ENCODE measurements around the gene R3HDM2.

Gene R3HDM2

GRCh38 chr12:57456737-57457490 is 26.1 kb upstream of the R3HDM2 start:
- H3K4me3 ChIP-seq (ENCODE audit: low read length), result no peak overlapping the region

GRCh38 chr12:57456145-57456700 is 25.4 kb upstream of the R3HDM2 start:
- Histone ChIP-seq H3K36me3 (ENCODE audit: insufficient read depth, low read length) (no peaks in the 10 kb centered on the region), H3K4me3 (ENCODE audit: low read length) (no peak overlapping the region), H3K27me3 (ENCODE audit: control insufficient read depth, insufficient read depth, low read length) (no peaks in the 10 kb centered on the region), H3K9ac (ENCODE audit: low read depth, low read length) (no peak overlapping the region), H3K4me2 (ENCODE audit: low read length) (no peak overlapping the region), H3K9me3 (replicated peaks; ENCODE audit: low read length) (no peaks in the 10 kb centered on the region), H3K4me1 (ENCODE audit: control insufficient read depth, insufficient read depth, low read length) (peaks cover 42% of the 10 kb centered on the region)

More at GRCh38 chr12:57456737-57457490, 26.1 kb upstream of the R3HDM2 start:
- Histone ChIP-seq H3K9ac (ENCODE audit: low read depth, low read length) (no peak overlapping the region), H3K4me2 (ENCODE audit: low read length) (no peak overlapping the region), H3K27me3 (ENCODE audit: control insufficient read depth, insufficient read depth, low read length) (no peaks in the 10 kb centered on the region), H3K4me1 (ENCODE audit: control insufficient read depth, insufficient read depth, low read length) (peaks cover 41% of the 10 kb centered on the region), H3K36me3 (ENCODE audit: insufficient read depth, low read length) (no peaks in the 10 kb centered on the region), H3K9me3 (replicated peaks; ENCODE audit: low read length) (no peaks in the 10 kb centered on the region)

- Histone ChIP-seq H3K4me1 (ENCODE audit: control insufficient read depth, insufficient read depth, low read length) (peaks cover 39% of the 10 kb centered on the region), H3K4me3 (ENCODE audit: low read length) (no peak overlapping the region), H3K36me3 (ENCODE audit: insufficient read depth, low read length) (no peaks in the 10 kb centered on the region), H3K9ac (ENCODE audit: low read depth, low read length) (no peak overlapping the region), H3K9me3 (replicated peaks; ENCODE audit: low read length) (no peaks in the 10 kb centered on the region), H3K4me2 (ENCODE audit: low read length) (no peak overlapping the region), H3K27me3 (ENCODE audit: control insufficient read depth, insufficient read depth, low read length) (no peaks in the 10 kb centered on the region)
Observed at GRCh38 chr12:57455374-57456144, 24.7 kb upstream of the R3HDM2 start.

GRCh38 chr12:57454566-57455373 is 23.9 kb upstream of the R3HDM2 start, which contains the start of gene INHBE:
INHBE (plus strand) TSS chr12:57455307; CDS start chr12:57455537, 230 bp downstream.
- Histone ChIP-seq H3K4me3 (ENCODE audit: low read length) (no peak within 1 kb of the TSS), H3K4me1 (ENCODE audit: control insufficient read depth, insufficient read depth, low read length) (peaks cover 36% of the 10 kb centered on the region), H3K27me3 (ENCODE audit: control insufficient read depth, insufficient read depth, low read length) (no peaks in the 10 kb centered on the region), H3K9me3 (replicated peaks; ENCODE audit: low read length) (no peaks in the 10 kb centered on the region), H3K9ac (ENCODE audit: low read depth, low read length) (no peak within 1 kb of the TSS), H3K4me2 (ENCODE audit: low read length) (no peak within 1 kb of the TSS), H3K36me3 (ENCODE audit: insufficient read depth, low read length) (no peaks in the 10 kb centered on the region)

GRCh38 chr12:57454213-57454565 is 23.3 kb upstream of the R3HDM2 start:
- peaks cover 36% of the 10 kb centered on the region for H3K4me1 ChIP-seq (ENCODE audit: control insufficient read depth, insufficient read depth, low read length)
- no peaks in the 10 kb centered on the region for H3K36me3 ChIP-seq (ENCODE audit: insufficient read depth, low read length)
- H3K27me3 ChIP-seq (ENCODE audit: control insufficient read depth, insufficient read depth, low read length), result no peaks in the 10 kb centered on the region
- no peak overlapping the region for H3K4me2 ChIP-seq (ENCODE audit: low read length)
- no peak overlapping the region for H3K9ac ChIP-seq (ENCODE audit: low read depth, low read length)
- no peaks in the 10 kb centered on the region for H3K9me3 ChIP-seq (replicated peaks; ENCODE audit: low read length)
- H3K4me3 ChIP-seq (ENCODE audit: low read length), result no peak overlapping the region

- H3K4me1 ChIP-seq (ENCODE audit: control insufficient read depth, insufficient read depth, low read length), result peaks cover 28% of the 10 kb centered on the region
- no peak overlapping the region for H3K4me3 ChIP-seq (ENCODE audit: low read length)
- H3K9me3 ChIP-seq (replicated peaks; ENCODE audit: low read length), result no peaks in the 10 kb centered on the region
- H3K9ac ChIP-seq (ENCODE audit: low read depth, low read length), result peak overlapping the region; percentile 14
- no peaks in the 10 kb centered on the region for H3K27me3 ChIP-seq (ENCODE audit: control insufficient read depth, insufficient read depth, low read length)
- H3K36me3 ChIP-seq (ENCODE audit: insufficient read depth, low read length), result no peaks in the 10 kb centered on the region
- H3K4me2 ChIP-seq (ENCODE audit: low read length), result no peak overlapping the region
Observed at GRCh38 chr12:57452937-57453509, 22.2 kb upstream of the R3HDM2 start.

- Histone ChIP-seq H3K4me1 (ENCODE audit: control insufficient read depth, insufficient read depth, low read length) (peaks cover 25% of the 10 kb centered on the region), H3K9me3 (replicated peaks; ENCODE audit: low read length) (no peaks in the 10 kb centered on the region), H3K36me3 (ENCODE audit: insufficient read depth, low read length) (no peaks in the 10 kb centered on the region), H3K4me2 (ENCODE audit: low read length) (no peak overlapping the region), H3K4me3 (ENCODE audit: low read length) (no peak overlapping the region), H3K27me3 (ENCODE audit: control insufficient read depth, insufficient read depth, low read length) (no peaks in the 10 kb centered on the region), H3K9ac (ENCODE audit: low read depth, low read length) (peak overlapping the region; percentile 14)
Observed at GRCh38 chr12:57452181-57452936, 21.5 kb upstream of the R3HDM2 start.

- H3K9me3 ChIP-seq (replicated peaks; ENCODE audit: low read length), result no peaks in the 10 kb centered on the region
- no peak overlapping the region for H3K9ac ChIP-seq (ENCODE audit: low read depth, low read length)
- peak overlapping the region; percentile 8 for H3K4me2 ChIP-seq (ENCODE audit: low read length)
- peaks cover 25% of the 10 kb centered on the region for H3K4me1 ChIP-seq (ENCODE audit: control insufficient read depth, insufficient read depth, low read length)
- H3K27me3 ChIP-seq (ENCODE audit: control insufficient read depth, insufficient read depth, low read length), result no peaks in the 10 kb centered on the region
- H3K36me3 ChIP-seq (ENCODE audit: insufficient read depth, low read length), result no peaks in the 10 kb centered on the region
- H3K4me3 ChIP-seq (ENCODE audit: low read length), result no peak overlapping the region
Observed at GRCh38 chr12:57451233-57451778, 20.5 kb upstream of the R3HDM2 start.

- Histone ChIP-seq H3K4me2 (ENCODE audit: low read length) (no peak overlapping the region), H3K9ac (ENCODE audit: low read depth, low read length) (no peak overlapping the region), H3K9me3 (replicated peaks; ENCODE audit: low read length) (no peaks in the 10 kb centered on the region), H3K4me1 (ENCODE audit: control insufficient read depth, insufficient read depth, low read length) (peaks cover 20% of the 10 kb centered on the region), H3K27me3 (ENCODE audit: control insufficient read depth, insufficient read depth, low read length) (no peaks in the 10 kb centered on the region), H3K4me3 (ENCODE audit: low read length) (no peak overlapping the region), H3K36me3 (ENCODE audit: insufficient read depth, low read length) (no peaks in the 10 kb centered on the region)
Observed at GRCh38 chr12:57450057-57450456, 19.2 kb upstream of the R3HDM2 start.

GRCh38 chr12:57449375-57449774 is 18.5 kb upstream of the R3HDM2 start:
- Histone ChIP-seq H3K9ac (ENCODE audit: low read depth, low read length) (no peak overlapping the region), H3K4me1 (ENCODE audit: control insufficient read depth, insufficient read depth, low read length) (peaks cover 13% of the 10 kb centered on the region), H3K4me3 (ENCODE audit: low read length) (no peak overlapping the region), H3K9me3 (replicated peaks; ENCODE audit: low read length) (no peaks in the 10 kb centered on the region), H3K36me3 (ENCODE audit: insufficient read depth, low read length) (no peaks in the 10 kb centered on the region), H3K4me2 (ENCODE audit: low read length) (no peak overlapping the region), H3K27me3 (ENCODE audit: control insufficient read depth, insufficient read depth, low read length) (no peaks in the 10 kb centered on the region)
